ENCODE results near the gene SLC24A3. TPM values are rescaled to one million over a fixed set of nuclear protein-coding genes. Genes with fewer than 3 reads are reported as not detected.

SLC24A3 gene
- total RNA-seq, 1 donor from 2014 or later, result 0.79 TPM

GRCh38 chr20:19300395-19300794, 88.0 kb downstream of the SLC24A3 start:
- no peak overlapping the region for H3K9ac ChIP-seq (ENCODE audit: low read length)
- H3K36me3 Mint-ChIP-seq (ENCODE audit: low read depth, unreplicated experiment), result no peaks in the 10 kb centered on the region
- DNase-seq (ENCODE audit: low read depth), result no peak
- H3K4me2 ChIP-seq (ENCODE audit: low read length), result no peak overlapping the region
- H3K27ac ChIP-seq (ENCODE audit: low read depth, low read length), result no peak overlapping the region
- no peak overlapping the region for H3K27ac Mint-ChIP-seq (ENCODE audit: unreplicated experiment)
- no peak overlapping the region for H2AFZ ChIP-seq (ENCODE audit: low read depth, low read length)
- no peaks in the 10 kb centered on the region for H3K79me2 ChIP-seq (ENCODE audit: insufficient read depth, low read length)
- no peaks in the 10 kb centered on the region for H3K4me1 ChIP-seq (ENCODE audit: insufficient read depth, low read length)
- H3K9me3 ChIP-seq (ENCODE audit: insufficient read depth, low read depth, low read length), result peaks cover 4% of the 10 kb centered on the region
- H3K4me3 Mint-ChIP-seq (ENCODE audit: unreplicated experiment), result no peak overlapping the region
- TF ChIP-seq CTCF (IDR thresholded peaks at IDR 0.05; ENCODE audit: insufficient read depth, low read depth, low read length) (no peak), EZH2 (IDR thresholded peaks at IDR 0.05; ENCODE audit: insufficient read depth, low read length) (no peak)
- no peaks in the 10 kb centered on the region for H4K20me1 ChIP-seq (ENCODE audit: insufficient read depth, low read length)
- H3K4me1 Mint-ChIP-seq (ENCODE audit: low read depth, unreplicated experiment), result no peaks in the 10 kb centered on the region
- peaks cover 9% of the 10 kb centered on the region for H3K27me3 Mint-ChIP-seq (ENCODE audit: low read depth, unreplicated experiment)
- no peaks in the 10 kb centered on the region for H3K27me3 ChIP-seq (ENCODE audit: insufficient read depth, low read length)
- no peak for FAIRE-seq
- H3K9me3 Mint-ChIP-seq (ENCODE audit: unreplicated experiment), result no peaks in the 10 kb centered on the region
- no peak overlapping the region for H3K4me3 ChIP-seq (ENCODE audit: insufficient read depth, low read depth, low read length)
- H3K36me3 ChIP-seq (ENCODE audit: insufficient read depth, low read length), result no peaks in the 10 kb centered on the region

- H2AFZ ChIP-seq (ENCODE audit: low read depth, low read length), result no peak overlapping the region
- no peaks in the 10 kb centered on the region for H3K9me3 Mint-ChIP-seq (ENCODE audit: unreplicated experiment)
- H3K9ac ChIP-seq (ENCODE audit: low read length), result no peak overlapping the region
- H3K4me2 ChIP-seq (ENCODE audit: low read length), result no peak overlapping the region
- no peaks in the 10 kb centered on the region for H3K36me3 Mint-ChIP-seq (ENCODE audit: low read depth, unreplicated experiment)
- H3K27ac ChIP-seq (ENCODE audit: low read depth, low read length), result no peak overlapping the region
- no peaks in the 10 kb centered on the region for H4K20me1 ChIP-seq (ENCODE audit: insufficient read depth, low read length)
- no peak overlapping the region for H3K4me3 ChIP-seq (ENCODE audit: insufficient read depth, low read depth, low read length)
- no peaks in the 10 kb centered on the region for H3K36me3 ChIP-seq (ENCODE audit: insufficient read depth, low read length)
- FAIRE-seq (no peak), DNase-seq (ENCODE audit: low read depth) (no peak)
- H3K79me2 ChIP-seq (ENCODE audit: insufficient read depth, low read length), result no peaks in the 10 kb centered on the region
- H3K27ac Mint-ChIP-seq (ENCODE audit: unreplicated experiment), result no peak overlapping the region
- no peaks in the 10 kb centered on the region for H3K4me1 Mint-ChIP-seq (ENCODE audit: low read depth, unreplicated experiment)
- H3K9me3 ChIP-seq (ENCODE audit: insufficient read depth, low read depth, low read length), result peaks cover 4% of the 10 kb centered on the region
- no peak overlapping the region for H3K4me3 Mint-ChIP-seq (ENCODE audit: unreplicated experiment)
- no peaks in the 10 kb centered on the region for H3K27me3 ChIP-seq (ENCODE audit: insufficient read depth, low read length)
- peaks cover 5% of the 10 kb centered on the region for H3K27me3 Mint-ChIP-seq (ENCODE audit: low read depth, unreplicated experiment)
- H3K4me1 ChIP-seq (ENCODE audit: insufficient read depth, low read length), result no peaks in the 10 kb centered on the region
- TF ChIP-seq EZH2 (IDR thresholded peaks at IDR 0.05; ENCODE audit: insufficient read depth, low read length), result no peak
- no peak for TF ChIP-seq CTCF (IDR thresholded peaks at IDR 0.05; ENCODE audit: insufficient read depth, low read depth, low read length)
These were observed 88.7 kb downstream of the SLC24A3 start for GRCh38 chr20:19301142-19301541.

- Histone ChIP-seq H3K4me1 (ENCODE audit: insufficient read depth, low read length) (no peaks in the 10 kb centered on the region), H3K4me3 (ENCODE audit: insufficient read depth, low read depth, low read length) (no peak overlapping the region), H4K20me1 (ENCODE audit: insufficient read depth, low read length) (no peaks in the 10 kb centered on the region), H3K4me2 (ENCODE audit: low read length) (no peak overlapping the region), H3K27ac (ENCODE audit: low read depth, low read length) (no peak overlapping the region), H3K9me3 (ENCODE audit: insufficient read depth, low read depth, low read length) (peaks cover 4% of the 10 kb centered on the region), H3K9ac (ENCODE audit: low read length) (no peak overlapping the region), H3K27me3 (ENCODE audit: insufficient read depth, low read length) (no peaks in the 10 kb centered on the region), H3K36me3 (ENCODE audit: insufficient read depth, low read length) (no peaks in the 10 kb centered on the region), H3K79me2 (ENCODE audit: insufficient read depth, low read length) (no peaks in the 10 kb centered on the region), H2AFZ (ENCODE audit: low read depth, low read length) (no peak overlapping the region)
- H3K4me3 Mint-ChIP-seq (ENCODE audit: unreplicated experiment), result no peak overlapping the region
- peaks cover 5% of the 10 kb centered on the region for H3K27me3 Mint-ChIP-seq (ENCODE audit: low read depth, unreplicated experiment)
- no peak overlapping the region for H3K27ac Mint-ChIP-seq (ENCODE audit: unreplicated experiment)
- TF ChIP-seq CTCF (IDR thresholded peaks at IDR 0.05; ENCODE audit: insufficient read depth, low read depth, low read length) (no peak), EZH2 (IDR thresholded peaks at IDR 0.05; ENCODE audit: insufficient read depth, low read length) (no peak)
- no peak for FAIRE-seq
- no peaks in the 10 kb centered on the region for H3K36me3 Mint-ChIP-seq (ENCODE audit: low read depth, unreplicated experiment)
- no peaks in the 10 kb centered on the region for H3K4me1 Mint-ChIP-seq (ENCODE audit: low read depth, unreplicated experiment)
- H3K9me3 Mint-ChIP-seq (ENCODE audit: unreplicated experiment), result no peaks in the 10 kb centered on the region
- DNase-seq (ENCODE audit: low read depth), result no peak
These were observed 89.4 kb downstream of the SLC24A3 start for GRCh38 chr20:19301843-19302242.

Data from astrocyte (in vitro differentiated cells and primary cell).